RWPE1 (cell line): ENCODE data around the gene BLM.
"Not testable (repeated sequence)": the region's sequence is repeated elsewhere in the genome, so short reads cannot be mapped to it uniquely, and the experiment has no call there.

Experiments used
- CTCF ChIA-PET: fragments of 350-600 bp; sonication (Branson Sonifier 250); formaldehyde crosslinking; extraction: SDS; loops from one replicate; lab custom pipeline; 2021; lab: Yijun Ruan, JAX
- POLR2A ChIA-PET: fragments of 400-600 bp; formaldehyde crosslinking; extraction: SDS; loops from one replicate; lab custom pipeline; 2020; ENCODE audit warnings: antibody characterized with exemption; ENCODE audit not compliant: low non-redundant PET; lab: Yijun Ruan, JAX
- DNase-seq: peaks from one replicate; pipeline ENCODE4 v3.0.0; 2012; ENCODE audit warnings: low spot score
- H3K27ac ChIP-seq: fragments of 450-650 bp; 2 replicates; pipeline ENCODE4 v1.5.1; 2017
- CTCF ChIP-seq: fragments of 450-650 bp; conservative IDR thresholded peaks from 2 replicates; pipeline ENCODE4 v1.5.1; 2017; ENCODE audit warnings: low read depth, mild to moderate bottlenecking

Gene BLM

GRCh38 chr15:90718232-90718631 is 1.1 kb downstream of the BLM start:
- DNase-seq: no peak
- no peak overlapping the region for H3K27ac ChIP-seq
- TF ChIP-seq CTCF: no peak
- ChIA-PET POLR2A (no interaction called here), CTCF (interaction anchor here (0.6 to 1.7 kb wide), 2 partner anchors 70 to 167 kb away, joined by 4 to 7 read pairs; no protein-coding TSS in a partner anchor)

GRCh38 chr15:90720131-90720530 is 3.0 kb downstream of the BLM start:
- no peak overlapping the region for H3K27ac ChIP-seq
- ChIA-PET POLR2A (no interaction called here), CTCF (interaction anchor here (0.5 to 0.6 kb wide), 2 partner anchors 24 to 1662 kb away, joined by 3 to 4 read pairs; no protein-coding TSS in a partner anchor)
- DNase-seq: no peak
- no peak for TF ChIP-seq CTCF

GRCh38 chr15:90729261-90729660 is 12.1 kb downstream of the BLM start:
- CTCF ChIA-PET: interaction anchor here (0.9 kb wide), 1 partner anchor 157 kb away, joined by 3 read pairs; no protein-coding TSS in a partner anchor
- POLR2A ChIA-PET: no interaction called here
- no peak for TF ChIP-seq CTCF
- DNase-seq: no peak
- H3K27ac ChIP-seq: no peak overlapping the region

- ChIA-PET POLR2A (no interaction called here), CTCF (interaction anchor here (0.6 kb wide), 1 partner anchor 33 kb away, joined by 4 read pairs; no protein-coding TSS in a partner anchor)
- TF ChIP-seq CTCF: no peak
- DNase-seq: no peak
- H3K27ac ChIP-seq: no peak overlapping the region
Observed at GRCh38 chr15:90730290-90730689, 13.1 kb downstream of the BLM start.

- H3K27ac ChIP-seq: no peak overlapping the region
- ChIA-PET CTCF (no interaction called here), POLR2A (no interaction called here)
- no peak for TF ChIP-seq CTCF
- no peak for DNase-seq
Observed at GRCh38 chr15:90735923-90736322, 18.8 kb downstream of the BLM start.

- POLR2A ChIA-PET, DNase-seq, CTCF ChIA-PET, H3K27ac ChIP-seq: not testable (repeated sequence)
Observed at GRCh38 chr15:90740545-90740944, 23.4 kb downstream of the BLM start.

GRCh38 chr15:90742087-90742486 is 24.9 kb downstream of the BLM start:
- H3K27ac ChIP-seq: no peak overlapping the region
- TF ChIP-seq CTCF: no peak
- no peak for DNase-seq
- CTCF ChIA-PET: no interaction called here
- POLR2A ChIA-PET: no interaction called here
